ENCODE results near the gene MKLN1.

- no peak for TF ChIP-seq CTCF (IDR thresholded peaks at IDR 0.05 in 2 of 3, conservative IDR thresholded peaks at IDR 0.05 in 1 of 3; ENCODE audit: borderline replicate concordance in 1 of 3, insufficient read depth in 1 of 3, low read depth in 2 of 3, low read length in 2 of 3)
- no peak for TF ChIP-seq POLR2A (IDR thresholded peaks at IDR 0.05; ENCODE audit: borderline replicate concordance, extremely low read depth, insufficient read depth, insufficient read length)
- TF ChIP-seq EZH2phosphoT487 (IDR thresholded peaks at IDR 0.05; ENCODE audit: borderline replicate concordance): no peak
- TF ChIP-seq CEBPB (IDR thresholded peaks at IDR 0.05; ENCODE audit: low read depth): no peak
- TF ChIP-seq SP1 (IDR thresholded peaks at IDR 0.05; ENCODE audit: low read depth): no peak
- no peak for TF ChIP-seq RAD21 (IDR thresholded peaks at IDR 0.05; ENCODE audit: low read depth)
- TF ChIP-seq POLR2AphosphoS5 (IDR thresholded peaks at IDR 0.05; ENCODE audit: low read depth, low read length): no peak
- TF ChIP-seq EGR1 (IDR thresholded peaks at IDR 0.05; ENCODE audit: low read depth): no peak
Observed at GRCh38 chr7:131365838-131366237, 38.2 kb downstream of the MKLN1 start.

Data from HCT116 (cell line).